ENCODE data around the gene GPT2.
"Not testable (repeated sequence)": the region's sequence is repeated elsewhere in the genome, so short reads cannot be mapped to it uniquely, and the experiment has no call there.

GPT2 gene

GRCh38 chr16:46927273-46927672, 43.1 kb downstream of the GPT2 start:
- CTCF ChIA-PET = interaction anchor here (1.2 to 8.3 kb wide), 8 partner anchors 8 to 216 kb away, joined by 3 to 91 read pairs (median 6); partner anchors contain the start of gene NETO2
- no peak for TF ChIP-seq CTCF (IDR thresholded peaks at IDR 0.05; ENCODE audit: insufficient read depth, low read length, missing control alignments)
- POLR2A ChIA-PET = no interaction called here
- H3K4me3 ChIP-seq (ENCODE audit: low read depth, low read length) = no peak overlapping the region
- DNase-seq (ENCODE audit: low read depth, low spot score) = no peak

GRCh38 chr16:46928811-46929210, 44.6 kb downstream of the GPT2 start:
- DNase-seq (ENCODE audit: low read depth, low spot score) = no peak
- no peak overlapping the region for H3K4me3 ChIP-seq (ENCODE audit: low read depth, low read length)
- ChIA-PET CTCF (interaction anchor here (0.7 to 8.3 kb wide), 10 partner anchors 9 to 1236 kb away, joined by 3 to 91 read pairs (median 4); partner anchors contain the start of gene DNAJA2), POLR2A (no interaction called here)
- no peak for TF ChIP-seq CTCF (IDR thresholded peaks at IDR 0.05; ENCODE audit: insufficient read depth, low read length, missing control alignments)

- H3K4me3 ChIP-seq (ENCODE audit: low read depth, low read length) = no peak overlapping the region
- TF ChIP-seq CTCF (IDR thresholded peaks at IDR 0.05; ENCODE audit: insufficient read depth, low read length, missing control alignments) = peak; percentile 87
- ChIA-PET POLR2A (interaction anchor here (0.7 kb wide), 1 partner anchor 10 kb away, joined by 5 read pairs; no protein-coding TSS in a partner anchor), CTCF (interaction anchor here (0.6 to 8.3 kb wide), 38 partner anchors 10 to 1238 kb away, joined by 3 to 91 read pairs (median 4); partner anchors contain the start of gene DNAJA2)
- no peak for DNase-seq (ENCODE audit: low read depth, low spot score)
Measured at GRCh38 chr16:46929378-46930332, 45.5 kb downstream of the GPT2 start.

- ChIA-PET POLR2A (no interaction called here), CTCF (interaction anchor here (0.8 to 8.3 kb wide), 21 partner anchors 9 to 1237 kb away, joined by 3 to 91 read pairs (median 6); no protein-coding TSS in a partner anchor)
- DNase-seq (ENCODE audit: low read depth, low spot score) = no peak
- no peak for TF ChIP-seq CTCF (IDR thresholded peaks at IDR 0.05; ENCODE audit: insufficient read depth, low read length, missing control alignments)
- H3K4me3 ChIP-seq (ENCODE audit: low read depth, low read length) = no peak overlapping the region
Measured at GRCh38 chr16:46930861-46931260, 46.7 kb downstream of the GPT2 start.

- TF ChIP-seq CTCF (IDR thresholded peaks at IDR 0.05; ENCODE audit: insufficient read depth, low read length, missing control alignments) = no peak
- no peak overlapping the region for H3K4me3 ChIP-seq (ENCODE audit: low read depth, low read length)
- ChIA-PET POLR2A (no interaction called here), CTCF (interaction anchor here (8.0 to 8.3 kb wide), 2 partner anchors 13 to 80 kb away, joined by 77 to 91 read pairs; no protein-coding TSS in a partner anchor)
- no peak for DNase-seq (ENCODE audit: low read depth, low spot score)
Measured at GRCh38 chr16:46932802-46933201, 48.6 kb downstream of the GPT2 start.

GRCh38 chr16:46937536-46937935, 53.4 kb downstream of the GPT2 start:
- no peak for TF ChIP-seq CTCF (IDR thresholded peaks at IDR 0.05; ENCODE audit: insufficient read depth, low read length, missing control alignments)
- no peak overlapping the region for H3K4me3 ChIP-seq (ENCODE audit: low read depth, low read length)
- no peak for DNase-seq (ENCODE audit: low read depth, low spot score)
- ChIA-PET CTCF (interaction anchor here (4.6 kb wide), 1 partner anchor 7 kb away, joined by 33 read pairs; no protein-coding TSS in a partner anchor), POLR2A (no interaction called here)

- POLR2A ChIA-PET; H3K4me3 ChIP-seq (ENCODE audit: low read depth, low read length); DNase-seq (ENCODE audit: low read depth, low spot score): not testable (repeated sequence)
- CTCF ChIA-PET = interaction anchor here (1.1 to 2.8 kb wide), 3 partner anchors 9 to 1220 kb away, joined by 3 to 19 read pairs (median 11); no protein-coding TSS in a partner anchor
Measured at GRCh38 chr16:46944713-46945112, 60.6 kb downstream of the GPT2 start.
